Effector CD4-positive, alpha-beta T cell (primary cell): ENCODE data around the gene S100A1.
"Not testable (repeated sequence)": the region's sequence is repeated elsewhere in the genome, so short reads cannot be mapped to it uniquely, and the experiment has no call there.

Experiments used
- DNase-seq: peaks from one replicate; pipeline ENCODE4 v3.0.0-alpha.2; 2020

Gene S100A1

GRCh38 chr1:153658400-153659174 lies 30.4 kb downstream of the S100A1 start, which contains the start of gene SNAPIN:
SNAPIN (plus strand) TSS chr1:153658703; CDS start chr1:153658744, 41 bp downstream.
- DNase-seq, result peak; percentile 86

- DNase-seq, result no peak
Observed at GRCh38 chr1:153659175-153659534, 30.9 kb downstream of the S100A1 start.

- DNase-seq, result no peak
Observed at GRCh38 chr1:153659656-153660055, 31.4 kb downstream of the S100A1 start.

- DNase-seq, result no peak
Observed at GRCh38 chr1:153661111-153661708, 33.0 kb downstream of the S100A1 start.

GRCh38 chr1:153662269-153662668 lies 34.0 kb downstream of the S100A1 start:
- DNase-seq, result no peak

GRCh38 chr1:153663211-153663610 lies 35.0 kb downstream of the S100A1 start:
- DNase-seq, result no peak

GRCh38 chr1:153667439-153667838 lies 39.2 kb downstream of the S100A1 start:
- DNase-seq, result no peak

- DNase-seq, result not testable (repeated sequence)
Observed at GRCh38 chr1:153668672-153669071, 40.4 kb downstream of the S100A1 start.

GRCh38 chr1:153669606-153670005 lies 41.4 kb downstream of the S100A1 start:
- no peak for DNase-seq

GRCh38 chr1:153670257-153670858 lies 42.1 kb downstream of the S100A1 start:
- DNase-seq, result no peak

GRCh38 chr1:153670859-153671627 lies 42.8 kb downstream of the S100A1 start, which contains the start of gene ILF2:
ILF2 (minus strand) TSS chr1:153670993; CDS start chr1:153670922, 71 bp downstream.
- peak; percentile 97 for DNase-seq

- not testable (repeated sequence) for DNase-seq
Observed at GRCh38 chr1:153671628-153672353, 43.6 kb downstream of the S100A1 start.

- DNase-seq, result no peak
Observed at GRCh38 chr1:153673511-153673910, 45.3 kb downstream of the S100A1 start.

GRCh38 chr1:153677718-153678518 lies 49.7 kb downstream of the S100A1 start:
- peak; percentile 21 for DNase-seq

GRCh38 chr1:153678519-153679336 lies 50.5 kb downstream of the S100A1 start, which contains the start of gene NPR1:
NPR1 (plus strand) TSS chr1:153678688; CDS start chr1:153679109, 421 bp downstream.
- DNase-seq, result no peak

- DNase-seq, result no peak
Observed at GRCh38 chr1:153679337-153680119, 51.3 kb downstream of the S100A1 start.

GRCh38 chr1:153680120-153680403 lies 51.8 kb downstream of the S100A1 start:
- DNase-seq, result no peak
